Thyroid gland (tissue), 4 donors: ENCODE measurements around the gene SS18L1.
"Not testable (repeated sequence)": the region's sequence is repeated elsewhere in the genome, so short reads cannot be mapped to it uniquely, and the experiment has no call there.

Source experiments
- POLR2A ChIP-seq, 2 donors: fragments of 450-650 bp; IDR thresholded peaks; one replicate each; pipeline ENCODE4 v1.6.1; 2017; ENCODE audit warnings: antibody characterized with exemption in 2 of 2, mild to moderate bottlenecking in 2 of 2, moderate library complexity in 1 of 2
- TF ChIP-seq, protein P1 (sequence below), 6 experiments: fragments of 200-600 bp in 3 of 6; fragments of 450-650 bp in 3 of 6; sonication (generic) in 3 of 6; IDR thresholded peaks; one replicate each; pipeline ENCODE4 v1.5.1; 2016 to 2019; ENCODE audit warnings: antibody characterized with exemption in 6 of 6, mild to moderate bottlenecking in 2 of 6, inconsistent platforms in 1 of 6, moderate library complexity in 1 of 6

DNA sequence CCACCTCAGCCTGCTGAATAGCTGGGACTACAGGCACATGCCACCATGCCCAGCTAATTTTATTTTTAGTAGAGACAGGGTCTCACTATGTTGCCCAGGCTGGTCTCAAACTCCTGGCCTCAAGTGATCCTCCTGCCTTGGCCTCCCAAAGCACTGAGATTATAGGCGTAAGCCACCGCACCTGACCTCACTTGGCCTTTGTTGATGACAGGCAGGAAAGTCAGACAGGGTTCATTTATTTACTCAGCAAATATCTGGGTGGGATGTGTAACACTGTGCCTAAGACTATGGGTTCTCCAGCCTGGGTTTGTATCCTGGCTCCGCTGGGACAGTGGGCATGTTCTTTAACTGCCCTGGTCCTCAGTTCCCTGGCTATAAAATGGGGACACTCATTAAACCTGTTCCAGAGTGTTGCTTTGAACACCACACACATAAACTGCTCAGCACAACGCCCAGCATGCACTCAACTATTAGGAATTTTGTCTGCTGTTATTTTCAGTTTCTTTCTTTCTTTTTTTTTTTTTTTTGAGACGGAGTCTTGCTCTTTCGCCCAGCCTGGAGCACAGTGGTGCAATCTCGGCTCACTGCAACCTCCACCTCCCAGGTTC lies 27.7 kb upstream of the SS18L1 start:
- TF ChIP-seq, protein P1, sequence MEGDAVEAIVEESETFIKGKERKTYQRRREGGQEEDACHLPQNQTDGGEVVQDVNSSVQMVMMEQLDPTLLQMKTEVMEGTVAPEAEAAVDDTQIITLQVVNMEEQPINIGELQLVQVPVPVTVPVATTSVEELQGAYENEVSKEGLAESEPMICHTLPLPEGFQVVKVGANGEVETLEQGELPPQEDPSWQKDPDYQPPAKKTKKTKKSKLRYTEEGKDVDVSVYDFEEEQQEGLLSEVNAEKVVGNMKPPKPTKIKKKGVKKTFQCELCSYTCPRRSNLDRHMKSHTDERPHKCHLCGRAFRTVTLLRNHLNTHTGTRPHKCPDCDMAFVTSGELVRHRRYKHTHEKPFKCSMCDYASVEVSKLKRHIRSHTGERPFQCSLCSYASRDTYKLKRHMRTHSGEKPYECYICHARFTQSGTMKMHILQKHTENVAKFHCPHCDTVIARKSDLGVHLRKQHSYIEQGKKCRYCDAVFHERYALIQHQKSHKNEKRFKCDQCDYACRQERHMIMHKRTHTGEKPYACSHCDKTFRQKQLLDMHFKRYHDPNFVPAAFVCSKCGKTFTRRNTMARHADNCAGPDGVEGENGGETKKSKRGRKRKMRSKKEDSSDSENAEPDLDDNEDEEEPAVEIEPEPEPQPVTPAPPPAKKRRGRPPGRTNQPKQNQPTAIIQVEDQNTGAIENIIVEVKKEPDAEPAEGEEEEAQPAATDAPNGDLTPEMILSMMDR (IDR thresholded peaks at IDR 0.05) = not testable (repeated sequence)
- TF ChIP-seq POLR2A (IDR thresholded peaks at IDR 0.05) = not testable (repeated sequence)
